GM18508 (cell line): Measurements from ENCODE around the gene TRIM41.
"Not testable (repeated sequence)": the region's sequence is repeated elsewhere in the genome, so short reads cannot be mapped to it uniquely, and the experiment has no call there.

Experiments
- ATAC-seq: cut with Tn5 transposase; IDR thresholded peaks from one replicate; pipeline ENCODE4 v1.9.1; 2021; ENCODE audit warnings: moderate number of reproducible peaks; ENCODE audit not compliant: insufficient read depth, unreplicated experiment

TRIM41 gene

GRCh38 chr5:181245427-181246275, 22.6 kb downstream of the TRIM41 start:
- no peak for ATAC-seq

- no peak for ATAC-seq
Measured at GRCh38 chr5:181246276-181247049, 23.4 kb downstream of the TRIM41 start.

GRCh38 chr5:181248277-181248676, 25.2 kb downstream of the TRIM41 start:
- ATAC-seq, result no peak

GRCh38 chr5:181255276-181255675, 32.2 kb downstream of the TRIM41 start:
- no peak for ATAC-seq

- no peak for ATAC-seq
Measured at GRCh38 chr5:181255836-181256578, 32.9 kb downstream of the TRIM41 start.

- ATAC-seq, result no peak
Measured at GRCh38 chr5:181258576-181258975, 35.5 kb downstream of the TRIM41 start.

- no peak for ATAC-seq
Measured at GRCh38 chr5:181259283-181259682, 36.2 kb downstream of the TRIM41 start.

- no peak for ATAC-seq
Measured at GRCh38 chr5:181259974-181260719, 37.1 kb downstream of the TRIM41 start.

- ATAC-seq, result peak; percentile 69
Measured at GRCh38 chr5:181260720-181261319, 37.7 kb downstream of the TRIM41 start, which contains the start of gene TRIM52. TRIM52 (minus strand) TSS chr5:181261143; CDS start chr5:181260813, 330 bp downstream.

GRCh38 chr5:181261320-181262049, 38.4 kb downstream of the TRIM41 start:
- peak; percentile 39 for ATAC-seq

- no peak for ATAC-seq
Measured at GRCh38 chr5:181263633-181264032, 40.6 kb downstream of the TRIM41 start.

- ATAC-seq, result no peak
Measured at GRCh38 chr5:181265092-181265671, 42.1 kb downstream of the TRIM41 start.

- ATAC-seq, result not testable (repeated sequence)
Measured at GRCh38 chr5:181267291-181267904, 44.3 kb downstream of the TRIM41 start.

- ATAC-seq, result not testable (repeated sequence)
Measured at GRCh38 chr5:181267907-181268306, 44.8 kb downstream of the TRIM41 start.

GRCh38 chr5:181271081-181271480, 48.0 kb downstream of the TRIM41 start:
- no peak for ATAC-seq

GRCh38 chr5:181273433-181273744, 50.3 kb downstream of the TRIM41 start:
- ATAC-seq, result not testable (repeated sequence)

- no peak for ATAC-seq
Measured at GRCh38 chr5:181280251-181280762, 57.2 kb downstream of the TRIM41 start.
